DOHH2 (cell line): ENCODE results near the gene CASQ1.

Source experiments
- H3F3A ChIP-seq: fragments of 200-600 bp; sonication (generic), shearing (Covaris generic); 2 replicates; pipeline ENCODE4 v1.6.0; 2016; ENCODE audit warnings: antibody characterized with exemption, mild to moderate bottlenecking; ENCODE audit not compliant: control insufficient read depth, insufficient read depth
- H3K27ac ChIP-seq: fragments of 200-600 bp; sonication (generic); 2 replicates; pipeline ENCODE4 v1.5.1; 2014; ENCODE audit warnings: low read depth, mild to moderate bottlenecking, low read length, moderate library complexity
- H3K27me3 ChIP-seq: fragments of 200-600 bp; sonication (generic); 2 replicates; pipeline ENCODE4 v1.6.1; 2014; ENCODE audit warnings: mild to moderate bottlenecking, low read length, mixed read lengths; ENCODE audit not compliant: control insufficient read depth
- H3K36me3 ChIP-seq: fragments of 200-600 bp; sonication (generic); 2 replicates; pipeline ENCODE4 v1.6.1; 2014; ENCODE audit warnings: mild to moderate bottlenecking, low read length, moderate library complexity, mixed read lengths; ENCODE audit not compliant: control insufficient read depth
- H3K4me1 ChIP-seq: fragments of 200-600 bp; sonication (generic); 2 replicates; pipeline ENCODE4 v1.6.1; 2014; ENCODE audit warnings: mild to moderate bottlenecking, low read length, mixed read lengths; ENCODE audit not compliant: control insufficient read depth
- H3K4me2 ChIP-seq: fragments of 200-600 bp; sonication (generic); 2 replicates; pipeline ENCODE4 v1.6.0; 2014; ENCODE audit warnings: mild to moderate bottlenecking, low read length, moderate library complexity
- H3K4me3 ChIP-seq: fragments of 200-600 bp; sonication (generic); 2 replicates; pipeline ENCODE4 v1.5.1; 2014; ENCODE audit warnings: mild to moderate bottlenecking, low read length, mixed read lengths
- H3K79me2 ChIP-seq: fragments of 200-600 bp; sonication (generic); 2 replicates; pipeline ENCODE4 v1.6.1; 2014; ENCODE audit warnings: mild to moderate bottlenecking, low read length, mixed read lengths; ENCODE audit not compliant: control insufficient read depth
- H3K9me2 ChIP-seq: fragments of 200-600 bp; sonication (generic); replicated peaks from 2 replicates; pipeline ENCODE4 v1.6.1; 2014; ENCODE audit warnings: mild to moderate bottlenecking, low read length, mixed read lengths; ENCODE audit not compliant: control insufficient read depth
- H3K9me3 ChIP-seq: fragments of 200-600 bp; sonication (generic); 2 replicates; pipeline ENCODE4 v1.6.1; 2014; ENCODE audit warnings: antibody characterized with exemption, low read length, mixed read lengths; ENCODE audit not compliant: control insufficient read depth, insufficient read depth
- H4K20me1 ChIP-seq: fragments of 200-600 bp; sonication (generic); 2 replicates; pipeline ENCODE4 v1.6.0; 2014; ENCODE audit warnings: low read depth, mild to moderate bottlenecking, antibody characterized with exemption, low read length, moderate library complexity; ENCODE audit not compliant: control insufficient read depth, insufficient read depth
- CTCF ChIP-seq: fragments of 200-600 bp; sonication (generic); IDR thresholded peaks from one replicate; pipeline ENCODE4 v1.5.1; 2014; ENCODE audit warnings: antibody characterized with exemption, mild to moderate bottlenecking, low read depth, low read length; ENCODE audit not compliant: poor library complexity, severe bottlenecking
- EZH2phosphoT487 ChIP-seq: fragments of 200-600 bp; sonication (generic); IDR thresholded peaks from 2 replicates; pipeline ENCODE4 v1.6.1; 2017; ENCODE audit warnings: borderline replicate concordance, mild to moderate bottlenecking, antibody characterized with exemption, low read length, moderate library complexity, mixed read lengths

The CASQ1 gene

DNA sequence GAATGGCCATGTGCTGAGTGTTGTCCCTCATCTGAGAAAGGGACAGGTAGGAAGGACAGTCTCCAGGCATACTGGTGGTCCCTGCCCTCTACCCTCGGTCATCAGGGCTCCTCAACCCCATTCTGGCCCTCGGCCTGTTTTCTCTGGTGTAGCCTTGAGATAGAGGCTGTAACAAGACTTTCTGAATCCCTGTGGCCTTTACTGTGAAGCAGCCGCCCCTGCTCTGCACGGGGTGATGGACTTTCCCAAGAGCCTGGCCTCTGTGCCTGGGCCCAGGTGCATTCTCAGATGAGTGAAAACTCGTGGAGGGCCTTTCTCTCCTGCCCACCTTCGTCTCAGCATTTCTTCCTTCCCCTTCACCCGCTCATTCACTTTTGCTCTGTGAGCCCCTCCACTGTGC lies 3.0 kb upstream of the CASQ1 start:
- Histone ChIP-seq H3K4me2 (no peak overlapping the region), H3K9me2 (no peaks in the 10 kb centered on the region), H3K79me2 (no peaks in the 10 kb centered on the region), H3K4me3 (no peak overlapping the region), H3K36me3 (no peaks in the 10 kb centered on the region), H3K9me3 (no peaks in the 10 kb centered on the region), H3F3A (no peaks in the 10 kb centered on the region), H3K4me1 (no peaks in the 10 kb centered on the region), H3K27ac (no peak overlapping the region), H4K20me1 (no peaks in the 10 kb centered on the region), H3K27me3 (no peaks in the 10 kb centered on the region; the same call in 1 of the 2 replicates)
- TF ChIP-seq EZH2phosphoT487 (no peak), CTCF (no peak)

DNA sequence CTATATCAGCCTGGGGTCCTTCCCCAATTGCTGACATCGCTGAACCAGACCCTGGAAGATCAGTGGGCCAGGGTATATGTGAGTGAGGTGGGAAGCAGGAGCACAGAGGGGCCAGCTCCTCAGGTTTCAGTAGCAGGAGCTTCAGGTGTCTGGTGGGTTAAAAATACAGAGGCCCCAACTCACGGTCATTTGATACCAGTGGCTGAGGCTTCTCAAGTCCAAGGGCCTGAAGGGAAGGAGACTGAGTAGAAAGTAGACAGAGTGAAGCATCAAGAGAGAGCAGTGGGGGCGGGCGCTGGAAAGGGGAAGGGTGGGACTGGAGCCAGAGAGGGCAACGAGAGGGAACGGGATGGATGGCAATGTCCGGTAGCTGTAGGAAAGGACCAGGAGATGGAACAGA lies 2.0 kb upstream of the CASQ1 start:
- Histone ChIP-seq H3K27me3 (no peaks in the 10 kb centered on the region; the same call in 1 of the 2 replicates), H3K27ac (no peak overlapping the region), H3K36me3 (no peaks in the 10 kb centered on the region), H3K79me2 (no peaks in the 10 kb centered on the region), H3F3A (no peaks in the 10 kb centered on the region), H3K4me2 (no peak overlapping the region), H3K4me3 (no peak overlapping the region), H3K9me2 (no peaks in the 10 kb centered on the region), H3K9me3 (no peaks in the 10 kb centered on the region), H3K4me1 (peaks cover 3% of the 10 kb centered on the region), H4K20me1 (no peaks in the 10 kb centered on the region)
- TF ChIP-seq EZH2phosphoT487 (no peak), CTCF (no peak)

DNA sequence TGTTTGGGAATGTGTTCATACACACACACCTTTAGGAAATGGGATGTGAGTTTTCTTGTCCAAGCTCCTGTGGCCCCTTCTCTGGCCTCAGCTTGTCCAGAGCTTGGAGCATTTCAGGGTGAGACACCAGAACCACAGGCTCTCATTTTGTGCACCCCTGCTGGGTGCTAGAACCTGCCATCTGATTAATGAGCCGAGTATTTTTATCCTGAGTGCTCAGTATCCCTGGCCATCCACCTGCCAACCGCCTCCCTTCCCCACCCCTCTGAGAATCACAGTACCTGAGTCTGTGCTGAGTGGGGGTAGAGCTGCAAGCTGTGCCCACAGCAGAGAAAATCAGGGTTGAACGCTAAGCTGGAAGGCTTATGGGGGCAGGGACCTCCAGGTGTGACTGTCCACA lies 1.4 kb downstream of the CASQ1 start:
- Histone ChIP-seq H3K4me3 (no peak overlapping the region), H3K9me2 (no peaks in the 10 kb centered on the region), H3K36me3 (no peaks in the 10 kb centered on the region), H3K4me1 (peaks cover 5% of the 10 kb centered on the region), H3K4me2 (no peak overlapping the region), H3K79me2 (no peaks in the 10 kb centered on the region), H3K27ac (no peak overlapping the region), H3K27me3 (no peaks in the 10 kb centered on the region; the same call in 1 of the 2 replicates), H4K20me1 (no peaks in the 10 kb centered on the region), H3F3A (no peaks in the 10 kb centered on the region), H3K9me3 (no peaks in the 10 kb centered on the region)
- no peak for TF ChIP-seq CTCF
- no peak for TF ChIP-seq EZH2phosphoT487
